HL-60 (cell line): Measurements from ENCODE around the gene SIRT4.

Source experiments
- CTCF ChIP-seq: IDR thresholded peaks from one replicate; pipeline ENCODE4 v1.5.1; 2011; ENCODE audit warnings: low read length, control low read depth, inconsistent platforms; ENCODE audit not compliant: insufficient read depth
- POLR2AphosphoS5 ChIP-seq: IDR thresholded peaks from 2 replicates; pipeline ENCODE4 v1.6.1; 2012; ENCODE audit warnings: low read depth

GRCh38 chr12:120359128-120359527, 57.0 kb downstream of the SIRT4 start:
- no peak for TF ChIP-seq CTCF
- TF ChIP-seq POLR2AphosphoS5: no peak
